GM08714 (cell line): Measurements from ENCODE around the gene ZCCHC10.
"Not testable (repeated sequence)": the region's sequence is repeated elsewhere in the genome, so short reads cannot be mapped to it uniquely, and the experiment has no call there.

Experiments used
- H3K4me3 ChIP-seq: fragments of 200-500 bp; sonication (Bioruptor generic); 2 replicates; pipeline ENCODE4 v1.5.1; 2014; ENCODE audit warnings: mild to moderate bottlenecking, low read length, inconsistent platforms
- ZNF274 ChIP-seq: IDR thresholded peaks from 2 replicates; pipeline ENCODE4 v1.6.1; 2012; ENCODE audit warnings: mild to moderate bottlenecking, low read depth, low read length

Gene ZCCHC10

DNA sequence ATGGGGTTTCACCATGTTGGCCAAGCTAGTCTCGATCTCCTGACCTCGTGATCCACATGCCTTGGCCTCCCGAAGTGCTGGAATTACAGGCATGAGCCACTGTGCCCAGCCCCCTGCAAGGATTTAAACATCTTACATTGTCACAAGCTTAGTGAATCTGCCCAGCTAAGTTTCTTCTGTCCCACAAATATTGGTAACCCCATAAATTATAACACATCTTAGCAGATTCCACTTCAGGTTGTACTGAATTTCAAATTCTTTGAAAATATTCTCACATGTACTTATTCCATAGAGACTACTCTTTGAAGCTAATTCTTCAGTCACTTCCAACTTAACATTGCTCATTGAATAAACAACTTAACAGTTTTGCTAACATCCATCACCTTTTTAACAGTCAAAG is 49.5 kb downstream of the ZCCHC10 start:
- TF ChIP-seq ZNF274, result no peak
- H3K4me3 ChIP-seq, result no peak overlapping the region

DNA sequence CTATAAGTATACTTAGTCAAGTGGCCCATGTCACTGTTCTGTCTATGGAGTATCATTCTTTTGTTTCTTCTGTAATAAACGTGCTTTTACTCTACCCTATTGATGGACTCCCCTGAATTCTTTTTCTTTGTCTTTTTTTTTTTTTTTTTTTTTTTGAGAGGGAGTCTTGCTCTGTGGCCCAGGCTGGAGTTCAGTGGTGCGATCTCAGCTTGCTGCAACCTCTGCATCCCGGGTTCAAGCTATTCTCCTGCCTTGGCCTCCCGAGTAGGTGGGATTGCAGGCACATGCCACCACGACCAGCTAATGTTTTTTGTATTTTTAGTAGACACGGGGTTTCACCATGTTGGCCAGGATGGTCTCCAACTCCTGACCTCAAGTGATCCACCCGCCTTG is 53.9 kb downstream of the ZCCHC10 start:
- not testable (repeated sequence) for H3K4me3 ChIP-seq

DNA sequence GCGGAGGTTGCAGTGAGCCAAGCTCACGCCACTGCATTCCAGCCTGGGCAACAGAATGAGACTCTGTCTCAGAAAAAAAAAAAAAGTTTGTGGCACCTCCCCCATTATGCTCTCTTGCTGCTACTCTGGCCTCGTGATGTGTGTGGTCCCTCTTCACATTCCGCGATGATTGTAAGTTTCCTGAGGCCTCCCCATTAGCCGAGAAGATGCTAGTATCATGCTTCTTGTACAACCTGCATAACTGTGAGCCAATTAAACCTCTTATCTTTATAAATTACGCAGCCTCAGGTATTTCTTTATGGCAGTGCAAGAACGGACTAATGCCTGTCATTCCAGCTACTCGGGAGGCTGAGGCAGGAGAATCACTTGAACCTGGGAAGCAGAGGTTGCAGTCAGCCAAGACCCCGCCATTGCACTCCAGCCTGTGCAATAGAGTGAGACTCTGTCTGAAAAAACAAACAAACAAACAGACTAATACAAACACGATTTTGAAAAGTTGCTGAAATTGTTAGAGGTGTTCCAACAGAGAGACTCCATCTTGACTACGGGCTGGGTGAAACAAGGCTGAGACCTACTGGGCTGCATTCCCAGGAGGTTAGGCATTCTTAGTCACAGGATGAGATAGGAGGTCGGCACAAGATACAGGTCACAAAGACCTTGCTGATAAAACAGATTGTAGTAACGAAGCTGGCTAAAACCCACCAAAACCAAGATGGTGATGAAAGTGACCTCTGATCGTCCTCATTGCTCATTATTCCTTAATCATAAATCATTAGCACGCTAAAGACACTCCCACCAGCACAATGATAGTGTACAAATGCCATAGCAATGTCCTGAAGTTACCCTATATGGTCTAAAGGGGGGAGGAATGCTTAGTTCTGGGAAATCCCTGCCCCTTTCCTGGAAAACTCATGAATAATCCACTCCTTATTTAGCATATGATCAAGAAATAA is 54.6 kb downstream of the ZCCHC10 start:
- H3K4me3 ChIP-seq, result no peak overlapping the region
- TF ChIP-seq ZNF274, result no peak

DNA sequence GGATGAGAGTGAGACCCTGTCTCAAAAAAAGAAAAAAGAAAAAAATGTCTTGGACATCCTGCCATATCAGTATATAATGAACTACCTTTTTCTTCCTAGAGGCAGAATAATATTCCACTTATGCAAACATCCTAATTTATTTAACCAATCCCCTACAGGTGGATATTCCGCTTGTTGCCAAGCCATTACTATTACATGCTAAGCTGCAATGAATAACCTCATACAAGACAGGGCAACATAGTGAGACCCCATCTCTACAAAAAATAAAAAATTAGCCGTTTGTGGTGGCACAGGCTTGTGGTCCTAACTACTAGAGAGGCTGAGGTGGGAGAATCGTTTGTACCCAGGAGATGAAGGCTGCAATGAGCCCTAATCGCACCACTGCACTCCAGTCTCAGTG is 61.2 kb downstream of the ZCCHC10 start:
- H3K4me3 ChIP-seq, result no peak overlapping the region
- no peak for TF ChIP-seq ZNF274

DNA sequence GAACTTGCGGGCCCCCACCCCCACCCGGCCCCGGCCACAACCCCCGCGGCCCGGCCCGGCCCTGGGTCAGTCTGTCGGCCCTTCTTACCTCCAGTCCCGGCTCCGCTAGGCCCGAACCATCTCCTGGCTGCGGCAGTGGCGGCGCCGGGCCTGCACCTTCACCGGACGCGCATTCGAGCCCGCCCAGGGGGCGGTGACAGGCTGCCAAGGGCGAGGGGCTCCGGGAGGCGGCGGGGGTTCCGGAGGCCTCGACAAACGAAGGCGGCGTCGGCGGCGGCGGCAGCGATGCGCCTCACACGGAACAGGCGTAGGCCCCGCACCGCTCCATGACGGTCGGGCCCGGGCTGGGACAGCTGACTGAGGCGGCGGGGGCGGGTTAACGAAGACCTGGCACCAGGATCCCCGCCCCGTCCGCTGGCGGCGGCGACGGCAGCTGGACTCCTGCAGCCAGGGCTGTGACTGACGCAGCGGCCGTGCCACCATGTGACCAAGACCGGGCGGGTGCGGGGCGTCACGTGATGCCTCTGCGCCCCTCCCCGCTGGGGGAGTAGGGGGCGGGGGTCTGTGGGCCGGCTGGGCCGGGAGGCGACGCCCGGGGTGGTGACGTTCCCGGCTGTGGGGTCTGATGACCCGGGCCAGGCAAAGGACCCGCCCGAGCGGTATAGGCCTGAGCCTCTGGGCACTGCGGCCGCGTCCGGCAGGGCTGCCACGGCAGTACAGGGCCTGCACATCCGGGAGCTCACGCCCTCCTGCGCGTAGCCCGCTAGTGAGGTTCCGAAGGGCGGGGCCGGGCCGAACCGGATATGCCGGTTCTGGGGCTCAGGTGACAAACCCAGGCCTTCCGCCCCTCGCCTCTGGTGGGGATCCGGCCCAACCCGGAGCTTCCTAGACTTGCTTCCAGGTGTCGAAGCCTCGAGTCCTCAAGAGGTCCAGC is 62.9 kb downstream of the ZCCHC10 start, which contains the start of gene AFF4:
AFF4 (minus strand) TSS at position 464 of the 934 bp plus-strand sequence. CDS start 26,445 bp downstream, outside the sequence.
- peak within 1 kb of the TSS; percentile 100 for H3K4me3 ChIP-seq

DNA sequence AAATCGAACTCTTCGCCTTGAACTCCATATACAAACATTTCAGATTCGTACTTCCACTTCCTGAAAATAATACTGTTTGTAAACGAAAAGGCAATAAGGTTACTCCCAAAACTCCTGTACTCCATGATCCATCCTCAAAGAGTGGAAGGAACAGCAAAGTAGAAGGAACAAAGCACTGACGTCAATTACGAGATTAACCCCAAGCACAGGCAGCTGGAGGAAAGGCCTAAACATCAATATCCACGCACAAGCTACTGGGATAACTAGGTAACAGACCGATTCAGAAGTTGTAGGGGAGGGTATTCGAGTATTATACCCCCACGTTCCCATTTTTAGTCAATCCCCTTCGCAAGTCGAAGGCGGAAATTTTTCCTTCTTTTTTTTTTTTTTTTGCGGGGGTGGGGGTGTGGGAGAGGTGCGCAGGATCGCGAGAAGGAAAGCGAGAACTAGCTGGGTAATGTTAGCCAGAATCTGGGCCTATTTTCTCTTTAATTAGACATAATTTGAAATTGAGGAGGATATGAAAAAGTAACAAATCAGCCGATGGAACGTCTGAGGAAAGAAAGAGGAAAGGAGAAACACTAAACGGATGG is 63.8 kb downstream of the ZCCHC10 start:
- TF ChIP-seq ZNF274, result no peak

More for the DNA sequence above, 62.9 kb downstream of the ZCCHC10 start, which contains the start of gene AFF4:
- TF ChIP-seq ZNF274, result no peak

DNA sequence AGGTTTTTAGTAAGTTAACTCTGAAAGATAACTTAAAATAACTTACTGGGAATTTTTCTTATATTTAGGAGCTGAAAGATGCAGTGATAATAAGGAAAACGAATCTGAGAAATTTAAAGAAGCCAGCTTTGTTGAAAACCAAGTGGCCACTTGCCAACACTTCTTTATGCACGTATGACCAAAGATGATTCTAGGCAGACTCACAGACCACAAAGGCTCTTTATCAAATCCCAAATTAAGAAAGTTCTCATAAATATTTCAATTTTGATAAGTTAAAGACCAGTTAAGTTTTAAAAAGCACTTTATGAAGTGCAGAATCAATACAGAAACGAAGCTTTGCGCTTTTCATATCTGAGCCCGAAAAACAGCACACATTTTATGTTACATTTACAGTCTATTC is 64.5 kb downstream of the ZCCHC10 start:
- TF ChIP-seq ZNF274, result no peak
- peak overlapping the region; percentile 100; the same call in 1 of the 2 replicates for H3K4me3 ChIP-seq

More for the DNA sequence above, 63.8 kb downstream of the ZCCHC10 start:
- peak overlapping the region; percentile 100 for H3K4me3 ChIP-seq

DNA sequence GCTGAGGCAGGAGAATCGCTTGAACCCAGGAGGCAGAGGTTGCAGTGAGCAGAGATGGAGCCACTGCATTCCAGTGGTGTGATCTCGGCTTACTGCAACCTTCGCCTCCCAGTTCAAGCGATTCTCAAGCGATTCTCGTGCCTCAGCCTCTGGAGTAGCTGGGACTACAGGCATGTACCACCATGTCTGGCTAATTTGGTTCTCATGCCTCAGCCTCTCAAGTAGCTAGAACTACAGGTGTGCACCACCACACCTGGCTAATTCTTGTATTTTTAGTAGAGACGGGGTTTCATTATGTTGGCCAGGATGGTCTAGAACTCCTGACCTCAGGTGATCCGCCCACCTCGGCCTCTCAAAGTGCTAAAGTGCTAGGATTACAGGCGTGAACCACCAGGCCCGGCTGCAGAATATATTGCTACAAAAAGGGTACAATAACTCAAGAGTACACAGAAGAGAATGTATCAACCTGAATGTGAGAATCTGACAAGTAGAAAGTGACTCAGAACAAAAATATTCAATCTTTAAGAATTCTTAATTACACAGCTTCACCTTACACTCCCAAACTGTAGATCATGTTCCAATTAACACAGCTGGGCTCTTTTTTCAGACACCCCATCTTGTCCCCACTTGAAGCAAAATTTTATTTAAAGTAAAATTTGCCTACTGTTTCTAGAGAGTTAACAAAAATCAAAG is 65.1 kb downstream of the ZCCHC10 start:
- peak overlapping the region; percentile 100 for H3K4me3 ChIP-seq

DNA sequence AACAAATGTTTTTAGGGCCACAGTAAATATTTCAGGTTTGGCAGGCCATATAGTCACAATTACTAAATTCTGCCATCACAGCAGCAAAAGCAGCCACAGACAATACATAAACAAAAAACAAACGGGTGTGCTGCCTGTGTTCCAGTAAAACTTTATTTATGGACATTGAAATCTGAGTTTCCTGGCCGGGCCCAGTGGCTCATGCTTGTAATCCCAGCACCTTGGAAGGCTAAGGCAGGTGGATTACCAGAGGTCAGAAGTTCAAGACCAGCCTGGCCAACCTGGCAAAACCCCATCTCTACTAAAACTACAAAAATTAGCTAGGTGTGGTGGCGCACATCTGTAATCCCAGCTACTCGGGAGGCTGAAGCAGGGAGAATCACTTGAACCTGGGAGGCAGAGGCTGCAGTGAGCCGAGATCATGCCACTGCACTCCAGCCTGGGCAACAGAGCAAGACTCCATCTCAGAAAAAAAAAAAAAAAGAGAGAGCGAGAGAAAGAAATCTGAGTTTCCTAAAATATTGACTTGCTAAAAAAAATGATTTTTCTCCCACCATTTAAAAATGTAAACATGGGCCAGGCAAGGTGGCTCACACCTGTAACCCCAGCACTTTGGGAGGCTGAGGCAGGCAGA is 70.1 kb downstream of the ZCCHC10 start:
- not testable (repeated sequence) for H3K4me3 ChIP-seq

DNA sequence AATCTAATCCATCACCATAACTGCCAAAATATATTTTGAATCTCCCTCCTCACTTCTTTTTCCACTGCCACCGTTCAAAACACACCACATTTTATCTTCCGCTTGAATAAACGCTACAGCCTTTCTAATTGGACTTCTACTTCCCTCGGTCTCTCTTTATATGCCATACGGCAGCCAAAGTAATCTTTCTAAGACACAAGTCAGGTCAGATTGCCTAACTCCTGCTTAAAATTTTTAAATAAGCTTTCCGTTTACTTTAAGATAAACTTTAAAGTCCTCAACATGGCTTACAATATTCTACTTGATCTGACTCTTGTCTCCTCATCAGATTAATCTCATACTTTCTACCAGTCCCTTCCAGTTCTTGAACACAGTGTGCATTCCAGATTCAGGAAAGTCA is 72.6 kb downstream of the ZCCHC10 start:
- TF ChIP-seq ZNF274, result no peak
- no peak overlapping the region for H3K4me3 ChIP-seq

DNA sequence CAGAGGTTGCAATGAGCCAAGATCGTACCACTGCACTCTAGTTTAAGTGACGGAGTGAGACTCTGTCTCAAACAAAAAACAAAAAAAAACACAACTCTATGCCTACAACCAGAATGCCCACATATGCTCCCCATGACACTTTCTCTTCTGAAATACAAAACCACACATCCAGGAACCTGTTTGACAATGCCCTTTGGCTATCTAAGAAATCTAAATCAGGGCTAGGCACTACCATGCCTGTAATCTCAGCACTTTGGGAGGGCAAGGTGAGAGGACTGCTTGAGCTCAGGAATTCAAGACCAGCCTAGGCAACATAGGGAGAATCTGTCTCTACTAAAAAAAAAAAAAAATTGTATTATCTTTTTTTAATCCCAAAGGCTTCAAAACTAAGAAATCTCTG is 73.5 kb downstream of the ZCCHC10 start:
- no peak overlapping the region for H3K4me3 ChIP-seq

DNA sequence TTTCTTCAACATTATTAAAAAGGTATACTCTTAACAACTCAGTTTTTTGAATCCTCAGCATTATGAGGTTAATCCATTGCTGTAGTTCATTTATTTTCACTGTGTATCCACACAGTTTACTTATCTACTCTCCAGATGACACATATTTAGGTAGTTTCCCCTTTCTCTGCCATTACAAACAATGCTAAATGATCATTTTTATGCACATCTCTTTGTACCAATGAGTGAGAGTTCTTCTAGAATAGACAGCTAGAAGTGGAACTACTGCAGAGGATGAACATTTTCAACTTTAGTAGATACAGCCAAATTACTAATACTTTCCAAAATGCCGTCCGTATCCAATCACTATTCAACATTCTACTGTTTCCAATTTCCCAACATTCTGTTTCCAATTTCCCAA is 74.5 kb downstream of the ZCCHC10 start:
- H3K4me3 ChIP-seq, result no peak overlapping the region
- TF ChIP-seq ZNF274, result no peak

More for the DNA sequence above, 73.5 kb downstream of the ZCCHC10 start:
- TF ChIP-seq ZNF274, result no peak

DNA sequence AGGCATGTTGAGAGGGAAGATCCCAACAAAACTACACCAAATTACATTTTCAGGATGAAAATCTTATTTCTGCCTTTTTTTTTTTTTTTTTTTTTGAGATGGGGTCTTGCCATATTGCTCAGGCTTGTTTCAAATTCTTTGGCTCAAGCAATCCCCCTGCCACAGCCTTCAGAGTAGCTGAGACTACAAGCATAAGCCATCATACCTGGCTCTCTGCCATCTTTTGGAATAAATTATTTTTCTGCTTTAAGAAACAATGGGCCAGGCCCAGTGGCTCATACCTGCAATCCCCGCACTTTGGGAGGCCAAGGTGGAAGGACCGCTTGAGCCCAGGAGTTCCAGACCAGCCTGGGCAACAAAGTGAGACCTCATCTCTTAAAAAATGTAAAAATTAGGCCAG is 77.2 kb downstream of the ZCCHC10 start:
- H3K4me3 ChIP-seq, result no peak overlapping the region
- no peak for TF ChIP-seq ZNF274
